ENCODE measurements around the gene DUOXA2.

DNA sequence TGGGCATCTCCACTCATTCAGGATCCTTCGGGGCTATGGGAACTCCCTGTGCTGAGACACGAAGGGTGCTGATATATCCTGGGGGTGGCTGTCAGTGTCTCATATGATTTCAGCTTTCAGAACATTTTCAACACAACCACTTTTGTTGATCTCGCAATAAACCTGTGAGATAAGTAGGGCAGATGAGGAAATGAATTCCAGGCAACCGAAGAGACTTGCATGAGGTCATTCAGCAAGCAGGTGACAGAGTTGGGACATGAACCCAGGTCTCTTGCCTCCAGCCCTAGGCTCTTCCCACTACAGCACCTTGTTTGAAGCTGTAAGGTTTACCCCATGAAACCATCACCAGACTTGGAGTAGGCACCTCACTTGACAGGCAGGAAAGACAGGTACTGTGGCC lies 32.3 kb downstream of the DUOXA2 start:
- TF ChIP-seq POLR2AphosphoS5 (IDR thresholded peaks at IDR 0.05; ENCODE audit: low read depth, low read length) (no peak), TAF1 (IDR thresholded peaks at IDR 0.05; ENCODE audit: borderline replicate concordance, insufficient read depth, low read length) (no peak)
- TF ChIP-seq, protein P1, sequence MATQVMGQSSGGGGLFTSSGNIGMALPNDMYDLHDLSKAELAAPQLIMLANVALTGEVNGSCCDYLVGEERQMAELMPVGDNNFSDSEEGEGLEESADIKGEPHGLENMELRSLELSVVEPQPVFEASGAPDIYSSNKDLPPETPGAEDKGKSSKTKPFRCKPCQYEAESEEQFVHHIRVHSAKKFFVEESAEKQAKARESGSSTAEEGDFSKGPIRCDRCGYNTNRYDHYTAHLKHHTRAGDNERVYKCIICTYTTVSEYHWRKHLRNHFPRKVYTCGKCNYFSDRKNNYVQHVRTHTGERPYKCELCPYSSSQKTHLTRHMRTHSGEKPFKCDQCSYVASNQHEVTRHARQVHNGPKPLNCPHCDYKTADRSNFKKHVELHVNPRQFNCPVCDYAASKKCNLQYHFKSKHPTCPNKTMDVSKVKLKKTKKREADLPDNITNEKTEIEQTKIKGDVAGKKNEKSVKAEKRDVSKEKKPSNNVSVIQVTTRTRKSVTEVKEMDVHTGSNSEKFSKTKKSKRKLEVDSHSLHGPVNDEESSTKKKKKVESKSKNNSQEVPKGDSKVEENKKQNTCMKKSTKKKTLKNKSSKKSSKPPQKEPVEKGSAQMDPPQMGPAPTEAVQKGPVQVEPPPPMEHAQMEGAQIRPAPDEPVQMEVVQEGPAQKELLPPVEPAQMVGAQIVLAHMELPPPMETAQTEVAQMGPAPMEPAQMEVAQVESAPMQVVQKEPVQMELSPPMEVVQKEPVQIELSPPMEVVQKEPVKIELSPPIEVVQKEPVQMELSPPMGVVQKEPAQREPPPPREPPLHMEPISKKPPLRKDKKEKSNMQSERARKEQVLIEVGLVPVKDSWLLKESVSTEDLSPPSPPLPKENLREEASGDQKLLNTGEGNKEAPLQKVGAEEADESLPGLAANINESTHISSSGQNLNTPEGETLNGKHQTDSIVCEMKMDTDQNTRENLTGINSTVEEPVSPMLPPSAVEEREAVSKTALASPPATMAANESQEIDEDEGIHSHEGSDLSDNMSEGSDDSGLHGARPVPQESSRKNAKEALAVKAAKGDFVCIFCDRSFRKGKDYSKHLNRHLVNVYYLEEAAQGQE (IDR thresholded peaks at IDR 0.05; ENCODE audit: insufficient read depth in 1 of 2, low read depth in 2 of 2, low read length in 2 of 2), result no peak

All from PFSK-1 (cell line).